HUES48 (cell line): ENCODE measurements around the gene MLLT3.

Experiments used
- H3K27ac ChIP-seq: one replicate; pipeline ENCODE4 v1.7.0; 2013; ENCODE audit warnings: low read depth, low read length, inconsistent platforms
- H3K27me3 ChIP-seq: 2 replicates; pipeline ENCODE4 v1.6.1; 2013; ENCODE audit warnings: mild to moderate bottlenecking, low read length; ENCODE audit not compliant: control insufficient read depth, insufficient read depth
- H3K36me3 ChIP-seq: 2 replicates; pipeline ENCODE4 v1.6.1; 2013; ENCODE audit warnings: low read length; ENCODE audit not compliant: control insufficient read depth, insufficient read depth
- H3K4me1 ChIP-seq: 2 replicates; pipeline ENCODE4 v1.6.1; 2013; ENCODE audit warnings: mild to moderate bottlenecking, low read length; ENCODE audit not compliant: control insufficient read depth, insufficient read depth
- H3K4me3 ChIP-seq: 2 replicates; pipeline ENCODE4 v1.5.1; 2013; ENCODE audit warnings: mild to moderate bottlenecking, low read depth, low read length
- H3K9ac ChIP-seq: 2 replicates; pipeline ENCODE4 v1.6.1; 2013; ENCODE audit warnings: mild to moderate bottlenecking, low read depth, low read length, moderate library complexity
- H3K9me3 ChIP-seq: 2 replicates; pipeline ENCODE4 v1.6.1; 2013; ENCODE audit warnings: low read length; ENCODE audit not compliant: control insufficient read depth, insufficient read depth

The MLLT3 gene

GRCh38 chr9:20557285-20557684 is 65.0 kb downstream of the MLLT3 start:
- Histone ChIP-seq H3K9me3 (no peaks in the 10 kb centered on the region), H3K9ac (no peak overlapping the region), H3K27ac (no peak overlapping the region), H3K27me3 (no peaks in the 10 kb centered on the region), H3K4me3 (no peak overlapping the region), H3K4me1 (peaks cover 35% of the 10 kb centered on the region), H3K36me3 (no peaks in the 10 kb centered on the region)

- Histone ChIP-seq H3K4me3 (no peak overlapping the region), H3K4me1 (peaks cover 37% of the 10 kb centered on the region), H3K36me3 (no peaks in the 10 kb centered on the region), H3K27me3 (no peaks in the 10 kb centered on the region), H3K27ac (no peak overlapping the region), H3K9me3 (no peaks in the 10 kb centered on the region), H3K9ac (no peak overlapping the region)
Observed at GRCh38 chr9:20553558-20554149, 68.6 kb downstream of the MLLT3 start.

- Histone ChIP-seq H3K4me3 (no peak overlapping the region), H3K27me3 (no peaks in the 10 kb centered on the region), H3K36me3 (no peaks in the 10 kb centered on the region), H3K9ac (no peak overlapping the region), H3K9me3 (no peaks in the 10 kb centered on the region), H3K4me1 (peaks cover 31% of the 10 kb centered on the region), H3K27ac (no peak overlapping the region)
Observed at GRCh38 chr9:20552874-20553557, 69.3 kb downstream of the MLLT3 start.

- Histone ChIP-seq H3K27ac (peak overlapping the region; percentile 16), H3K4me1 (peaks cover 22% of the 10 kb centered on the region), H3K36me3 (no peaks in the 10 kb centered on the region), H3K9me3 (no peaks in the 10 kb centered on the region), H3K27me3 (no peaks in the 10 kb centered on the region), H3K4me3 (no peak overlapping the region), H3K9ac (no peak overlapping the region)
Observed at GRCh38 chr9:20551835-20552234, 70.5 kb downstream of the MLLT3 start.

GRCh38 chr9:20551236-20551635 is 71.1 kb downstream of the MLLT3 start:
- Histone ChIP-seq H3K4me3 (no peak overlapping the region), H3K4me1 (peaks cover 20% of the 10 kb centered on the region), H3K27me3 (no peaks in the 10 kb centered on the region), H3K9me3 (no peaks in the 10 kb centered on the region), H3K9ac (no peak overlapping the region), H3K27ac (no peak overlapping the region), H3K36me3 (no peaks in the 10 kb centered on the region)

GRCh38 chr9:20550326-20550725 is 72.0 kb downstream of the MLLT3 start:
- H3K4me1 ChIP-seq: peaks cover 20% of the 10 kb centered on the region
- H3K27ac ChIP-seq: no peak overlapping the region
- no peak overlapping the region for H3K4me3 ChIP-seq
- H3K27me3 ChIP-seq: no peaks in the 10 kb centered on the region
- H3K9ac ChIP-seq: no peak overlapping the region
- no peaks in the 10 kb centered on the region for H3K9me3 ChIP-seq
- H3K36me3 ChIP-seq: no peaks in the 10 kb centered on the region

GRCh38 chr9:20549053-20549452 is 73.2 kb downstream of the MLLT3 start:
- H3K9ac ChIP-seq: no peak overlapping the region
- H3K27ac ChIP-seq: no peak overlapping the region
- no peak overlapping the region for H3K4me3 ChIP-seq
- no peaks in the 10 kb centered on the region for H3K36me3 ChIP-seq
- H3K4me1 ChIP-seq: peaks cover 20% of the 10 kb centered on the region
- H3K27me3 ChIP-seq: no peaks in the 10 kb centered on the region
- H3K9me3 ChIP-seq: no peaks in the 10 kb centered on the region

- Histone ChIP-seq H3K27ac (no peak overlapping the region), H3K9ac (no peak overlapping the region), H3K4me1 (no peaks in the 10 kb centered on the region), H3K4me3 (no peak overlapping the region), H3K9me3 (peaks cover 13% of the 10 kb centered on the region), H3K36me3 (no peaks in the 10 kb centered on the region), H3K27me3 (no peaks in the 10 kb centered on the region)
Observed at GRCh38 chr9:20545023-20545622, 77.2 kb downstream of the MLLT3 start.

GRCh38 chr9:20540169-20540863 is 82.0 kb downstream of the MLLT3 start:
- H3K9me3 ChIP-seq: peaks cover 21% of the 10 kb centered on the region

GRCh38 chr9:20538956-20539355 is 83.3 kb downstream of the MLLT3 start:
- Histone ChIP-seq H3K9me3 (peaks cover 21% of the 10 kb centered on the region), H3K9ac (no peak overlapping the region), H3K27ac (no peak overlapping the region), H3K36me3 (no peaks in the 10 kb centered on the region), H3K27me3 (no peaks in the 10 kb centered on the region), H3K4me3 (no peak overlapping the region), H3K4me1 (no peaks in the 10 kb centered on the region)

More at GRCh38 chr9:20540169-20540863, 82.0 kb downstream of the MLLT3 start:
- Histone ChIP-seq H3K36me3 (no peaks in the 10 kb centered on the region), H3K4me1 (no peaks in the 10 kb centered on the region), H3K9ac (no peak overlapping the region), H3K27me3 (no peaks in the 10 kb centered on the region), H3K27ac (no peak overlapping the region), H3K4me3 (no peak overlapping the region)

- no peaks in the 10 kb centered on the region for H3K27me3 ChIP-seq
- H3K9me3 ChIP-seq: peaks cover 21% of the 10 kb centered on the region
- H3K4me3 ChIP-seq: no peak overlapping the region
- no peak overlapping the region for H3K27ac ChIP-seq
- H3K4me1 ChIP-seq: no peaks in the 10 kb centered on the region
- no peak overlapping the region for H3K9ac ChIP-seq
- no peaks in the 10 kb centered on the region for H3K36me3 ChIP-seq
Observed at GRCh38 chr9:20538092-20538491, 84.2 kb downstream of the MLLT3 start.
